ENCODE measurements around the gene PLCD4. TPM values are rescaled to one million over a fixed set of nuclear protein-coding genes. Genes with fewer than 3 reads are reported as not detected.

PLCD4 gene
- total RNA-seq, 1 experiment from 2014 or later, result 0.42 TPM

DNA sequence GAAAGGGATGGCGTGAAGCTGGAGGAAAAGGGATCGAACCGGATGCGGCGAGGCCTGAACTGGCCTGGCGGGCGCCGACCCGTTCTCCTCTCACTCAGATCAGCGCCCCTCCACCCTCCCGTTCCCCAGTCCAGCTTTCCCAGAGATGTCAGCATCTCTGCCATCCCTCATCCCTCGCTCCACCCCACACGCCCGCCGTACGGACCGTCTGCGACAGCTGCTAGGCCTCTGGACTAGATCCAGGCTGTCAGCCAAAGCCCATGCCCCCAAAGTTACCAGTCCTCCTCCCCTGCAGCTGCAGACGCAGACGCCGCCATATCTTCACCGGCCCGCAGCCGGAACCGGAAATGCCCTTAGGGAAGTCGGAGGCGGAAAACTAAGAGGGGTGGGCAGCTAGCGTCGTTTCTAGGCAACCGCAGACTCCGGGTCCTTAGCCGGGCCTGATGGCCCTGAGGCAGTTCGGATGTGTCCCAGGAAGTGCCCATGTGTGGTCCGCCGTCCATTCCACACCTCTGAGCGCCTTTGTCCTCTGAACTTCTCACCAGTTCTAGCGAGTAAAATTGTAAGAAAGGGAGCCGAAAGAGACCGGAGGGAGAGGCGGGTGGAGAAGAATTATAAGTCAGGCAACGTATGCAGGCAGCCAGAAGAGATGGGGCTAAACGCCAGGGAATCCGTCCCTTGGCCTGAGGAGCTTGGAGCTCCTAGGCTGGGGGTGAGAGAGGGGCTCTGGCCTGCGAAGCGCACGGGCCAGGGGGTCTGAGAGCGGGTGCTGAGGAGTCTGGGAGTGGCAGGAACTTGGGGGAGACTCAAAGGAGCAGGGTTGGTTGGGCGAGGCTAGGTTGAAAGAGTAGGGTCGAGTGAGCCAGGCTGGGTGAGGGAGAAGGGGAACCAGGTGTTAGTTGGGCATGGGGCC lies 64.2 kb downstream of the PLCD4 start, which contains the start of the genes RNF25 and STK36:
TSS of gene RNF25 (minus strand) at position 349 of the 913 bp plus-strand sequence. CDS start at position 317, 32 bp downstream.
TSS of gene STK36 (plus strand) at position 433 of the 913 bp plus-strand sequence. CDS start 744 bp downstream, outside the sequence.
- H3K9me3 ChIP-seq (ENCODE audit: control insufficient read depth, low read depth, low read length), result no peaks in the 10 kb centered on the region

More for the DNA sequence above, 64.2 kb downstream of the PLCD4 start, which contains the start of the genes RNF25 and STK36:
- peaks cover 8 to 28% (median 23%) of the 10 kb centered on the region in 3 experiments; a peak in 6 of 7 replicates for H3K36me3 Mint-ChIP-seq (ENCODE audit: insufficient read depth in 1 of 3, low read depth in 3 of 3)
- Histone ChIP-seq H3T11ph (ENCODE audit: low read length) (no peak within 1 kb of the TSS), H3K56ac (ENCODE audit: insufficient read length, low read depth, low read length) (no peak within 1 kb of the TSS), H2BK120ac (ENCODE audit: low read depth, low read length, poor library complexity, severe bottlenecking) (no peak within 1 kb of the TSS), H3K4ac (ENCODE audit: low read depth, low read length) (no peak within 1 kb of the TSS), H3K23ac (ENCODE audit: insufficient read length, low read depth, low read length) (no peak within 1 kb of the TSS), H2BK15ac (ENCODE audit: low read depth, low read length) (no peak within 1 kb of the TSS), H4K91ac (ENCODE audit: insufficient read length, low read depth, low read length) (no peak within 1 kb of the TSS), H2AFZ (ENCODE audit: low read length) (peak within 1 kb of the TSS; percentile 63), H3K79me2 (ENCODE audit: insufficient read depth, low read length) (no peaks in the 10 kb centered on the region), H4K8ac (replicated peaks; ENCODE audit: insufficient read length, low read depth, low read length) (no peak within 1 kb of the TSS), H3K4me2 (ENCODE audit: insufficient read depth, insufficient read length, low read length) (peak within 1 kb of the TSS; percentile 86), H4K5ac (ENCODE audit: insufficient read length, low read depth, low read length) (no peak within 1 kb of the TSS), H2BK5ac (ENCODE audit: insufficient read length, low read length) (no peak within 1 kb of the TSS), H3K14ac (ENCODE audit: insufficient read depth, low read length) (peak within 1 kb of the TSS; percentile 82; the same call in 1 of the 2 replicates), H3K9ac (ENCODE audit: extremely low read depth, insufficient read length, low read length) (peak within 1 kb of the TSS; percentile 84), H3K4me1 (ENCODE audit: insufficient read depth, low read length) (no peaks in the 10 kb centered on the region), H3K27ac (ENCODE audit: insufficient read length, low read depth, low read length) (no peak within 1 kb of the TSS), H4K20me1 (ENCODE audit: control insufficient read depth, insufficient read depth, insufficient read length) (no peaks in the 10 kb centered on the region), H3K23me2 (ENCODE audit: insufficient read length, low read depth, low read length, poor library complexity, severe bottlenecking) (peaks cover 14% of the 10 kb centered on the region), H3K79me1 (ENCODE audit: insufficient read depth, low read depth, low read length, poor library complexity, severe bottlenecking) (no peaks in the 10 kb centered on the region), H2AK5ac (ENCODE audit: insufficient read length, low read length) (no peak within 1 kb of the TSS), H3K27me3 (ENCODE audit: insufficient read depth, low read length) (no peaks in the 10 kb centered on the region), H2BK12ac (ENCODE audit: insufficient read length, low read depth, low read length) (no peak within 1 kb of the TSS), H3K18ac (ENCODE audit: insufficient read length, low read depth, low read length) (peak within 1 kb of the TSS; percentile 88), H2BK20ac (ENCODE audit: low read depth, low read length, poor library complexity, severe bottlenecking) (no peak within 1 kb of the TSS)
- DNase-seq, result peak; percentile 93
- H3K4me3 Mint-ChIP-seq, result peak within 1 kb of the TSS; percentile 99 to 100
- H3K4me1 Mint-ChIP-seq, result peaks cover 12 to 14% of the 10 kb centered on the region in 2 experiments
- no peaks in the 10 kb centered on the region; the same call in 1 of the 2 replicates for H3K27me3 Mint-ChIP-seq (ENCODE audit: low read depth)
- TF ChIP-seq, protein P1, sequence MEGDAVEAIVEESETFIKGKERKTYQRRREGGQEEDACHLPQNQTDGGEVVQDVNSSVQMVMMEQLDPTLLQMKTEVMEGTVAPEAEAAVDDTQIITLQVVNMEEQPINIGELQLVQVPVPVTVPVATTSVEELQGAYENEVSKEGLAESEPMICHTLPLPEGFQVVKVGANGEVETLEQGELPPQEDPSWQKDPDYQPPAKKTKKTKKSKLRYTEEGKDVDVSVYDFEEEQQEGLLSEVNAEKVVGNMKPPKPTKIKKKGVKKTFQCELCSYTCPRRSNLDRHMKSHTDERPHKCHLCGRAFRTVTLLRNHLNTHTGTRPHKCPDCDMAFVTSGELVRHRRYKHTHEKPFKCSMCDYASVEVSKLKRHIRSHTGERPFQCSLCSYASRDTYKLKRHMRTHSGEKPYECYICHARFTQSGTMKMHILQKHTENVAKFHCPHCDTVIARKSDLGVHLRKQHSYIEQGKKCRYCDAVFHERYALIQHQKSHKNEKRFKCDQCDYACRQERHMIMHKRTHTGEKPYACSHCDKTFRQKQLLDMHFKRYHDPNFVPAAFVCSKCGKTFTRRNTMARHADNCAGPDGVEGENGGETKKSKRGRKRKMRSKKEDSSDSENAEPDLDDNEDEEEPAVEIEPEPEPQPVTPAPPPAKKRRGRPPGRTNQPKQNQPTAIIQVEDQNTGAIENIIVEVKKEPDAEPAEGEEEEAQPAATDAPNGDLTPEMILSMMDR (conservative IDR thresholded peaks at IDR 0.05), result no peak
- WGBS (ENCODE audit: extremely low coverage, insufficient read length, low lambda C conversion rate), result no CpG with 5 or more reads among the region's 49 CpGs
- no peaks in the 10 kb centered on the region; a peak in 1 of 5 replicates for H3K9me3 Mint-ChIP-seq
- peak within 1 kb of the TSS; percentile 97 to 100 (median 99) for H3K27ac Mint-ChIP-seq
